Endothelial cell of umbilical vein (primary cell): ENCODE measurements around the gene WDR31. TPM values are rescaled to one million over a fixed set of nuclear protein-coding genes. Genes with fewer than 3 reads are reported as not detected.

Experiments used
- BruUV-seq: library from RNA; stranded (reverse); fragments of 400-500 nt; replicated peaks from 2 replicates; lab custom pipeline; 2021; lab: Mats Ljungman, UMichigan
- CTCF ChIA-PET: fragments of 300-600, 350-600 bp; sonication (Branson Sonifier 250); formaldehyde crosslinking; loops from one replicate; lab custom pipeline; 2021; ENCODE audit warnings: antibody characterized with exemption, inconsistent platforms; lab: Charles Lee
- POLR2A ChIA-PET: fragments of 300-600, 350-600 bp; sonication (Branson Sonifier 250); formaldehyde crosslinking; loops from one replicate; lab custom pipeline; 2021; ENCODE audit warnings: antibody characterized with exemption, inconsistent platforms; lab: Charles Lee
- DNase-seq: peaks from one replicate; pipeline ENCODE4 v3.0.0-alpha.2; 2011; ENCODE audit warnings: low read depth, low spot score
- FAIRE-seq: peaks from 2 replicates; lab custom pipeline; 2011; peaks lifted over from hg19 to GRCh38; lab: Jason Lieb, UNC
- H2AFZ ChIP-seq: 2 replicates; pipeline ENCODE4 v1.6.0; 2012; ENCODE audit warnings: low read depth, low read length, control low read depth, inconsistent platforms
- H3K27ac ChIP-seq: 2 replicates; pipeline ENCODE4 v1.5.1; 2011; ENCODE audit warnings: low read depth, mild to moderate bottlenecking, control low read depth, low read length, moderate library complexity; ENCODE audit not compliant: insufficient read depth
- H3K27me3 ChIP-seq, 2 experiments: 2 replicates each; pipeline versions ENCODE4 v1.6.0 to v1.6.1; 2011; ENCODE audit warnings: low read length in 2 of 2, mixed read lengths in 1 of 2; ENCODE audit not compliant: control insufficient read depth in 2 of 2, insufficient read depth in 2 of 2
- H3K36me3 ChIP-seq, 2 experiments: 2 replicates in 1 of 2; 3 replicates in 1 of 2; pipeline ENCODE4 v1.5.1; 2011; ENCODE audit warnings: low read length in 2 of 2, mild to moderate bottlenecking in 1 of 2, moderate library complexity in 1 of 2; ENCODE audit not compliant: control insufficient read depth in 2 of 2, insufficient read depth in 2 of 2; ENCODE audit errors: extremely low read depth in 1 of 2
- H3K4me1 ChIP-seq: 3 replicates; pipeline ENCODE4 v1.5.1; 2011; ENCODE audit warnings: mild to moderate bottlenecking, low read length; ENCODE audit not compliant: control insufficient read depth, insufficient read depth; ENCODE audit errors: extremely low read depth
- H3K4me2 ChIP-seq: 2 replicates; pipeline ENCODE4 v1.6.1; 2011; ENCODE audit warnings: low read length, control low read depth, mixed read lengths; ENCODE audit not compliant: insufficient read depth
- H3K4me3 ChIP-seq, 3 experiments: fragments of 200-600 bp in 1 of 3; sonication (generic), shearing (Covaris generic) in 1 of 3; replicated peaks in 1 of 3; 2 replicates each; pipeline ENCODE4 v1.5.1; 2011 to 2016; ENCODE audit warnings: control low read depth in 3 of 3, low read length in 3 of 3, mild to moderate bottlenecking in 2 of 3, inconsistent platforms in 1 of 3, low read depth in 1 of 3, moderate library complexity in 1 of 3; ENCODE audit not compliant: insufficient read depth in 1 of 3
- H3K79me2 ChIP-seq: 2 replicates; pipeline ENCODE4 v1.6.0; 2012; ENCODE audit warnings: low read length, inconsistent platforms; ENCODE audit not compliant: control insufficient read depth, insufficient read depth
- H3K9ac ChIP-seq: replicated peaks from 2 replicates; pipeline ENCODE3; 2011; ENCODE audit warnings: low read length, control low read depth; ENCODE audit not compliant: insufficient read depth; ENCODE audit errors: extremely low read depth
- H3K9me1 ChIP-seq: replicated peaks from 3 replicates; pipeline ENCODE4 v1.6.0; 2011; ENCODE audit warnings: mild to moderate bottlenecking, low read length; ENCODE audit not compliant: control insufficient read depth, insufficient read depth; ENCODE audit errors: extremely low read depth
- H3K9me3 ChIP-seq: replicated peaks from 2 replicates; pipeline ENCODE4 v1.5.1; 2012; ENCODE audit warnings: low read length, inconsistent platforms; ENCODE audit not compliant: control insufficient read depth, insufficient read depth
- H4K20me1 ChIP-seq: replicated peaks from 2 replicates; pipeline ENCODE3; 2011; ENCODE audit warnings: mild to moderate bottlenecking, low read length; ENCODE audit not compliant: control insufficient read depth, insufficient read depth; ENCODE audit errors: extremely low read depth
- EZH2 ChIP-seq: IDR thresholded peaks from 2 replicates; pipeline ENCODE4 v1.6.1; 2012; ENCODE audit warnings: borderline replicate concordance, low read depth, mild to moderate bottlenecking, moderate library complexity, low read length, inconsistent platforms; ENCODE audit not compliant: severe bottlenecking
- FOS ChIP-seq: IDR thresholded peaks from 2 replicates; pipeline ENCODE4 v1.6.1; 2011; ENCODE audit warnings: mild to moderate bottlenecking, low read length, moderate library complexity, borderline replicate concordance; ENCODE audit not compliant: insufficient read depth
- GATA2 ChIP-seq: IDR thresholded peaks from 2 replicates; pipeline ENCODE4 v1.7.0; 2011; ENCODE audit warnings: low read depth, mild to moderate bottlenecking, moderate library complexity, mixed read lengths, low read length; ENCODE audit not compliant: insufficient read length, insufficient read depth
- JUN ChIP-seq: IDR thresholded peaks from 2 replicates; pipeline ENCODE4 v1.6.1; 2011; ENCODE audit warnings: borderline replicate concordance, low read depth; ENCODE audit not compliant: insufficient read length, insufficient read depth
- MYC ChIP-seq: IDR thresholded peaks from one replicate; pipeline ENCODE4 v1.6.1; 2011; ENCODE audit warnings: mild to moderate bottlenecking, low read depth, low read length
- POLR2A ChIP-seq: IDR thresholded peaks from 2 replicates; pipeline ENCODE4 v1.6.1; 2012; ENCODE audit warnings: low read depth, mild to moderate bottlenecking, control low read depth, low read length
- POLR2AphosphoS5 ChIP-seq: IDR thresholded peaks from 2 replicates; pipeline ENCODE4 v1.6.1; 2012; ENCODE audit warnings: low read depth, mild to moderate bottlenecking, control low read depth, low read length, moderate library complexity; ENCODE audit not compliant: insufficient read depth
- dilution Hi-C: fragments of 300-500 bp; cut with MboI; formaldehyde crosslinking; loops from one replicate; pipeline ENCODE4 v1.15.0; 2019; ENCODE audit warnings: low sequenced_read_pairs; ENCODE audit not compliant: extremely low pct_ligation_motif_present
- intact Hi-C: fragments of 100-400 bp; cut with micrococcal nuclease; formaldehyde crosslinking; loops from one replicate; pipeline ENCODE4 v1.10.0; 2022
- polyA plus RNA-seq, 4 experiments: library from polyadenylated mRNA; depleted of rRNA in 3 of 4; stranded (reverse) in 3 of 4; unstranded in 1 of 4; fragments of >200 nt; gene quantifications; 2 replicates each; pipeline versions ENCODE4 v1.2.1 to v1.2.3, GENCODE V29; 2011 to 2012; ENCODE audit warnings: missing spikeins in 1 of 4
- total RNA-seq: library from RNA; stranded (reverse); gene quantifications from 2 replicates; pipeline ENCODE4 v1.2.3, GENCODE V29; 2021
- TF ChIP-seq, protein P1 (sequence below), 2 donors: IDR thresholded peaks; 1 replicate in 1 of 2; 2 replicates in 1 of 2; pipeline ENCODE4 v1.5.1; 2011; ENCODE audit warnings: low read length in 2 of 2, mild to moderate bottlenecking in 2 of 2, moderate library complexity in 2 of 2, control low read depth in 1 of 2, inconsistent platforms in 1 of 2, low read depth in 1 of 2; ENCODE audit not compliant: insufficient read depth in 1 of 2; ENCODE audit errors: extremely low read depth in 1 of 2
- TF ChIP-seq, protein P2 (sequence below): IDR thresholded peaks from 2 replicates; pipeline ENCODE4 v1.6.1; 2011; ENCODE audit not compliant: insufficient read depth, insufficient read length

WDR31 gene
- total and polyA plus RNA-seq, 2 donors (not counting 3 experiments of a cell fraction or from before 2014, with no cell fraction given) = 0.22 to 1.00 TPM

DNA sequence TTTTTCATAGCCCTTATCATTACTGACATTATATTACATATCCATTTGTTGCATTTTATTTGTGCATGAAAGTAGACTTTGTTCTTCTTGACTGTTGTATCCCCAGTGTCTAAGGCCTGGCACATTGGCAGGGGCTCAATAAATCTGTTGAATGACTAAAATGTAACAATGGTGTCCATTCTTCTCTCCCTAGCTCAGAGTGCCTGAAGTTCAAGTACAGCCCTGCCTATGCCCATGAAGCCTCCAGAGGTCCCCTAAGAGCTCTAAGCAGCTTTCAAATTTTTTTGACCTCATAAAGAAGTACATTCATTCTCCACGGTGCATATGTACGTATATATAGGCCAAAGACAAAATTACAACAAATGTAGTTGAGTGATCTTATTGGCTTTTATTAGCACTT is 5.1 kb upstream of the WDR31 start:
- Histone ChIP-seq H3K4me3 (no peak overlapping the region), H3K4me2 (no peak overlapping the region), H3K27me3 (peaks cover 19 to 31% of the 10 kb centered on the region in 2 experiments), H3K9ac (no peak overlapping the region), H3K36me3 (no peaks in the 10 kb centered on the region), H3K27ac (no peak overlapping the region), H3K9me3 (no peaks in the 10 kb centered on the region), H3K9me1 (no peaks in the 10 kb centered on the region), H3K79me2 (no peaks in the 10 kb centered on the region), H2AFZ (no peak overlapping the region), H3K4me1 (peaks cover 8% of the 10 kb centered on the region), H4K20me1 (no peaks in the 10 kb centered on the region)
- no peak for DNase-seq
- intact Hi-C loops (no loop called here), dilution Hi-C loops (no loop called here)
- ChIA-PET POLR2A (no interaction called here), CTCF (no interaction called here)
- no peak for FAIRE-seq
- TF ChIP-seq FOS (no peak), MYC (no peak), JUN (no peak), POLR2AphosphoS5 (no peak), POLR2A (no peak), EZH2 (no peak), GATA2 (no peak)
- TF ChIP-seq, protein P1, sequence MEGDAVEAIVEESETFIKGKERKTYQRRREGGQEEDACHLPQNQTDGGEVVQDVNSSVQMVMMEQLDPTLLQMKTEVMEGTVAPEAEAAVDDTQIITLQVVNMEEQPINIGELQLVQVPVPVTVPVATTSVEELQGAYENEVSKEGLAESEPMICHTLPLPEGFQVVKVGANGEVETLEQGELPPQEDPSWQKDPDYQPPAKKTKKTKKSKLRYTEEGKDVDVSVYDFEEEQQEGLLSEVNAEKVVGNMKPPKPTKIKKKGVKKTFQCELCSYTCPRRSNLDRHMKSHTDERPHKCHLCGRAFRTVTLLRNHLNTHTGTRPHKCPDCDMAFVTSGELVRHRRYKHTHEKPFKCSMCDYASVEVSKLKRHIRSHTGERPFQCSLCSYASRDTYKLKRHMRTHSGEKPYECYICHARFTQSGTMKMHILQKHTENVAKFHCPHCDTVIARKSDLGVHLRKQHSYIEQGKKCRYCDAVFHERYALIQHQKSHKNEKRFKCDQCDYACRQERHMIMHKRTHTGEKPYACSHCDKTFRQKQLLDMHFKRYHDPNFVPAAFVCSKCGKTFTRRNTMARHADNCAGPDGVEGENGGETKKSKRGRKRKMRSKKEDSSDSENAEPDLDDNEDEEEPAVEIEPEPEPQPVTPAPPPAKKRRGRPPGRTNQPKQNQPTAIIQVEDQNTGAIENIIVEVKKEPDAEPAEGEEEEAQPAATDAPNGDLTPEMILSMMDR (IDR thresholded peaks at IDR 0.05; ENCODE audit: extremely low read depth in 1 of 2, insufficient read depth in 1 of 2, low read depth in 1 of 2, low read length in 2 of 2) = no peak
- TF ChIP-seq, protein P2, sequence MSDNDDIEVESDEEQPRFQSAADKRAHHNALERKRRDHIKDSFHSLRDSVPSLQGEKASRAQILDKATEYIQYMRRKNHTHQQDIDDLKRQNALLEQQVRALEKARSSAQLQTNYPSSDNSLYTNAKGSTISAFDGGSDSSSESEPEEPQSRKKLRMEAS = no peak
- no TSS peak for BruUV-seq
